Measurements from ENCODE around the gene RASD2.

DNA sequence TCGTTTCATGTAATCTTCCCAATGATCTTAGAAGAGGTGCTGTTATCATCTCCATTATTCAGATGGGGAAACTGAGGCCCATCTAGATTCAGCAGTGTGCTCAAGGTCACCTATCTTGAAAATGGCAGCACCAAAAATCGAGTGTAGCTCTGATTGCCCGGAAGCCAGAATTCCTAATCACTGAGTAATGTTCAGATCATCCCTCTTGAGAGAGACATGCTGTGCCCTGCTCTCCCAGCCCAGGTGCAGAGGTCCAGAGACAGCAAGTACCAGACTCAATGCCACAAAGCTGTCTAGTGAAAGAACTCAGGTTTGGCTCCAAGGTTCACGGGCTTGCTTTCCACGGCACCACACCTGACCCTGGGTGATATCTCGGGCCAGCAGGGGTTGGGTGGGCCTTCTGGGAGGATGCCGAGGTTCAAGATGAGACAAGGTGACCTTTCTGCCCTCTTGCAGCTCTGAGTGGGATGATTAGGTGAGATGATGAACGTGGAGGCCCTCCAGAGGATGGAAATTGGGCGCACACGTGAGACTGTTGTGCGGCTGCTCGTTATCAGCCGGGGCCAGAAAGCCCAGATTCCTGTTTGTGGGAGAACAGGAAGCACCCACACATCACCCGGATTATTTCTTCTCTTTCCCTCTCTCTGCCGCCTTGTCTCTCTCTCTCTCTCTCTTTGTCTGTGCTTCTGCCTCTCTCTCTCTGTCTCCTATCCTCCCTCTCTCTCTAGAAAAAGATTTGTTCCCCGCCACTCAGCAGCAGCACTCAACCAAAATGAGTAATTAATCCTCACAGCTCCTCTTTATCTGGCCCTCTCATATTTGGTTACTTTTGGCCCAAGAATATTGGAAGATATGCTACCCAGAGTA, 19.0 kb upstream of the RASD2 start:
- no peak for TF ChIP-seq POLR2A (IDR thresholded peaks at IDR 0.05; ENCODE audit: low read depth, low read length)
- no peak for TF ChIP-seq POLR2AphosphoS5 (IDR thresholded peaks at IDR 0.05; ENCODE audit: low read depth, low read length)
- TF ChIP-seq TAF1 (IDR thresholded peaks at IDR 0.05; ENCODE audit: borderline replicate concordance, low read depth, low read length) = no peak
